A673 (cell line): ENCODE data around the gene TAB3. TPM values are rescaled to one million over a fixed set of nuclear protein-coding genes. Genes with fewer than 3 reads are reported as not detected.

ENCODE experiments used
- BruUV-seq: library from RNA; stranded (reverse); fragments of 400-500 nt; replicated peaks from 2 replicates; lab custom pipeline; 2021; lab: Mats Ljungman, UMichigan
- CTCF ChIA-PET: fragments of 300-600 bp; sonication (Branson Sonifier 250); formaldehyde crosslinking; loops from one replicate; lab custom pipeline; 2022; ENCODE audit warnings: antibody characterized with exemption; lab: Charles Lee
- POLR2A ChIA-PET: fragments of 300-600 bp; sonication (Branson Sonifier 250); formaldehyde crosslinking; loops from one replicate; lab custom pipeline; 2022; ENCODE audit warnings: antibody characterized with exemption; ENCODE audit not compliant: low non-redundant PET; lab: Charles Lee
- DNase-seq: peaks from one replicate; pipeline ENCODE4 v3.0.0-alpha.2; 2015; ENCODE audit warnings: low spot score
- H3K27ac ChIP-seq: fragments of 200-600 bp; sonication (generic); 2 replicates; pipeline ENCODE4 v1.5.1; 2016; ENCODE audit warnings: mixed run types, low read depth, mild to moderate bottlenecking, mixed read lengths, antibody characterized with exemption, low read length; ENCODE audit not compliant: poor library complexity, severe bottlenecking
- H3K27me3 ChIP-seq: fragments of 200-600 bp; sonication (generic); replicated peaks from 2 replicates; pipeline ENCODE4 v1.6.1; 2017; ENCODE audit warnings: mixed run types, low read depth, mild to moderate bottlenecking, mixed read lengths, antibody characterized with exemption, low read length; ENCODE audit not compliant: insufficient read depth, poor library complexity
- H3K36me3 ChIP-seq: fragments of 200-600 bp; sonication (generic); 2 replicates; pipeline ENCODE4 v1.6.1; 2016; ENCODE audit warnings: mixed run types, mild to moderate bottlenecking, mixed read lengths, antibody characterized with exemption, low read length; ENCODE audit not compliant: insufficient read depth, poor library complexity, severe bottlenecking
- H3K4me1 ChIP-seq: fragments of 200-600 bp; sonication (generic); 2 replicates; pipeline ENCODE4 v1.6.1; 2017; ENCODE audit warnings: mixed run types, mild to moderate bottlenecking, mixed read lengths, antibody characterized with exemption, low read length; ENCODE audit not compliant: insufficient read depth, poor library complexity, severe bottlenecking
- H3K4me3 ChIP-seq: fragments of 200-600 bp; sonication (generic); 2 replicates; pipeline ENCODE4 v1.5.1; 2016; ENCODE audit warnings: low read depth, mixed run types, mild to moderate bottlenecking, mixed read lengths, low read length; ENCODE audit not compliant: poor library complexity, severe bottlenecking
- H3K9me3 ChIP-seq: fragments of 200-600 bp; sonication (generic); 2 replicates; pipeline ENCODE4 v1.6.1; 2016; ENCODE audit warnings: mixed run types, low read depth, mild to moderate bottlenecking, mixed read lengths, antibody characterized with exemption, low read length; ENCODE audit not compliant: poor library complexity, severe bottlenecking
- CTCF ChIP-seq: fragments of 300-800, 200-600 bp; sonication (generic); conservative IDR thresholded peaks from 2 replicates; pipeline ENCODE4 v1.5.1; 2017; ENCODE audit warnings: low read depth, mild to moderate bottlenecking, antibody characterized with exemption, low read length, moderate library complexity, mixed read lengths
- EZH2 ChIP-seq: fragments of 200-600 bp; sonication (generic); IDR thresholded peaks from 2 replicates; pipeline ENCODE4 v1.6.1; 2017; ENCODE audit warnings: borderline replicate concordance, low read depth, mild to moderate bottlenecking, mixed read lengths, antibody characterized with exemption, low read length; ENCODE audit not compliant: poor library complexity, severe bottlenecking
- intact Hi-C: fragments of 100-400 bp; cut with micrococcal nuclease; formaldehyde crosslinking; loops from one replicate; pipeline ENCODE4 v1.10.0; 2022; ENCODE audit not compliant: unreplicated experiment
- total RNA-seq: library from RNA; stranded (reverse); gene quantifications from 2 replicates; pipeline ENCODE4 v1.2.3, GENCODE V29; 2021

The TAB3 gene
- total RNA-seq, 1 experiment from 2014 or later, result 12.0 TPM

GRCh38 chrX:30895370-30895769 is 6.3 kb upstream of the TAB3 start:
- ChIA-PET CTCF (no interaction called here), POLR2A (no interaction called here)
- Histone ChIP-seq H3K36me3 (no peaks in the 10 kb centered on the region), H3K27me3 (peaks cover 15% of the 10 kb centered on the region), H3K4me1 (no peaks in the 10 kb centered on the region), H3K9me3 (no peaks in the 10 kb centered on the region), H3K27ac (no peak overlapping the region), H3K4me3 (no peak overlapping the region)
- BruUV-seq, result no TSS peak
- no peak for DNase-seq
- TF ChIP-seq EZH2 (no peak), CTCF (no peak)
- intact Hi-C loops, result no loop called here

GRCh38 chrX:30893206-30893605 is 4.2 kb upstream of the TAB3 start:
- peaks cover 9% of the 10 kb centered on the region for H3K27me3 ChIP-seq
- CTCF ChIA-PET, result no interaction called here
- DNase-seq, result no peak
- no peaks in the 10 kb centered on the region for H3K36me3 ChIP-seq
- H3K4me1 ChIP-seq, result no peaks in the 10 kb centered on the region
- H3K27ac ChIP-seq, result no peak overlapping the region
- no TSS peak for BruUV-seq
- intact Hi-C loops, result no loop called here
- H3K9me3 ChIP-seq, result no peaks in the 10 kb centered on the region
- TF ChIP-seq CTCF, result no peak
- TF ChIP-seq EZH2, result no peak
- H3K4me3 ChIP-seq, result no peak overlapping the region
- POLR2A ChIA-PET, result no interaction called here

- intact Hi-C loops, result no loop called here
- CTCF ChIA-PET, result no interaction called here
Observed at GRCh38 chrX:30892591-30892990, 3.5 kb upstream of the TAB3 start.

More at GRCh38 chrX:30892591-30892990, 3.5 kb upstream of the TAB3 start:
- Histone ChIP-seq H3K27me3 (peaks cover 6% of the 10 kb centered on the region), H3K4me1 (no peaks in the 10 kb centered on the region), H3K9me3 (no peaks in the 10 kb centered on the region), H3K4me3 (no peak overlapping the region), H3K36me3 (no peaks in the 10 kb centered on the region), H3K27ac (no peak overlapping the region)
- DNase-seq, result no peak
- POLR2A ChIA-PET, result no interaction called here
- no TSS peak for BruUV-seq
- no peak for TF ChIP-seq CTCF
- TF ChIP-seq EZH2, result no peak
